ENCODE results near the gene RBM7.

Gene RBM7

DNA sequence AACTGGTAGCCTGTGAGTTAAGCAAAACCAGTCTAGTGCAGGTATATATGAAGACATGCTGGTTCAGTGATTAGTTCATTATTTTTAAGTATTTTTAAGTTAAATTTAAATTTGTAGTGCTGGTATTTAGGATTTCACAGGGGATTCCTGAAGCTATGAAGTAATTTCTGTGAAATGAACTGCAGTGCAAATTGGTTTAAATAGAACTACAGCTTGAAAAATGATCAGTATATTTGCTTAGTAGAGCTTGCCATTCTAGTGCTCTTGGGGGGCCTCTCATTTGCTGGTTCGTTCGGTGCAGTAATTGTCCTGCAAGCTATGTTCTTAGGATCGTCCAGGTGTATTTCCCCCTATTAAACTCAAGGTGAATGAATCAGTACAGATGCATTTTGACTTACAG, 51.9 kb downstream of the RBM7 start:
- Histone ChIP-seq H3K9me3 (ENCODE audit: control insufficient read depth, low read length) (no peaks in the 10 kb centered on the region), H3K9ac (ENCODE audit: low read length) (no peak overlapping the region), H3K36me3 (ENCODE audit: control insufficient read depth, insufficient read depth, low read length, severe bottlenecking) (peaks cover 62% of the 10 kb centered on the region), H3K4me1 (ENCODE audit: control insufficient read depth, insufficient read depth, low read length) (peaks cover 30% of the 10 kb centered on the region), H3K27me3 (replicated peaks; ENCODE audit: control insufficient read depth, insufficient read depth, low read length) (no peaks in the 10 kb centered on the region), H3K4me3 (ENCODE audit: low read length) (no peak overlapping the region)
- no peak for DNase-seq (ENCODE audit: low read depth)
